GM19463 (cell line): ENCODE measurements around the gene CSF3.

ENCODE experiments used
- ATAC-seq: cut with Tn5 transposase; IDR thresholded peaks from one replicate; pipeline ENCODE4 v1.9.1; 2021; ENCODE audit warnings: mild to moderate bottlenecking, moderate library complexity; ENCODE audit not compliant: unreplicated experiment

CSF3 gene

GRCh38 chr17:40015005-40015997 is at the start of gene CSF3:
CSF3 (plus strand) TSS chr17:40015440; CDS start chr17:40015475, 35 bp downstream.
- no peak for ATAC-seq

- no peak for ATAC-seq
Observed at GRCh38 chr17:39966771-39967170, 48.5 kb upstream of the CSF3 start.

GRCh38 chr17:39968761-39969160 is 46.5 kb upstream of the CSF3 start:
- ATAC-seq, result no peak

- ATAC-seq, result no peak
Observed at GRCh38 chr17:39969375-39969774, 45.9 kb upstream of the CSF3 start.

GRCh38 chr17:39970157-39970692 is 45.0 kb upstream of the CSF3 start:
- ATAC-seq, result no peak

GRCh38 chr17:39971076-39971603 is 44.1 kb upstream of the CSF3 start:
- ATAC-seq, result no peak

GRCh38 chr17:39972271-39972670 is 43.0 kb upstream of the CSF3 start:
- ATAC-seq, result no peak

GRCh38 chr17:39973496-39973895 is 41.7 kb upstream of the CSF3 start:
- ATAC-seq, result no peak

GRCh38 chr17:39974433-39974832 is 40.8 kb upstream of the CSF3 start:
- ATAC-seq, result no peak

- ATAC-seq, result no peak
Observed at GRCh38 chr17:39975801-39976200, 39.4 kb upstream of the CSF3 start.

- ATAC-seq, result no peak
Observed at GRCh38 chr17:39979016-39979670, 36.1 kb upstream of the CSF3 start.

- ATAC-seq, result peak; percentile 3
Observed at GRCh38 chr17:39979893-39980350, 35.3 kb upstream of the CSF3 start.

GRCh38 chr17:39980351-39981206 is 34.7 kb upstream of the CSF3 start, which contains the start of gene PSMD3:
PSMD3 (plus strand) TSS chr17:39980807; CDS start chr17:39980971, 164 bp downstream.
- ATAC-seq, result peak; percentile 96

- ATAC-seq, result no peak
Observed at GRCh38 chr17:39981207-39981741, 34.0 kb upstream of the CSF3 start.

- ATAC-seq, result no peak
Observed at GRCh38 chr17:39981766-39982375, 33.4 kb upstream of the CSF3 start.

GRCh38 chr17:39988206-39988810 is 26.9 kb upstream of the CSF3 start:
- no peak for ATAC-seq

GRCh38 chr17:39994448-39994847 is 20.8 kb upstream of the CSF3 start:
- no peak for ATAC-seq

GRCh38 chr17:39995438-39995837 is 19.8 kb upstream of the CSF3 start:
- ATAC-seq, result no peak

- no peak for ATAC-seq
Observed at GRCh38 chr17:39996162-39996561, 19.1 kb upstream of the CSF3 start.
